ENCODE results near the gene DNAJC11. TPM values are rescaled to one million over a fixed set of nuclear protein-coding genes. Genes with fewer than 3 reads are reported as not detected.
"Not testable (repeated sequence)": the region's sequence is repeated elsewhere in the genome, so short reads cannot be mapped to it uniquely, and the experiment has no call there.

DNAJC11 gene
- total RNA-seq, 4 donors from 2014 or later: 28.2 to 45.5 (median 35.9) TPM

- intact Hi-C loops (cut with DNase I): no loop called here
- Histone ChIP-seq H3K27ac (peak overlapping the region; percentile 35 to 66 (median 37)), H3K27me3 (no peaks in the 10 kb centered on the region), H3K9me3 (no peaks in the 10 kb centered on the region), H3K4me3 (replicated peaks in 1 of 3) (no peak overlapping the region), H3K36me3 (no peaks in the 10 kb centered on the region), H3K4me1 (peaks cover 0 to 8% of the 10 kb centered on the region in 2 donors)
- DNase-seq: peak; percentile 16 to 29
- WGBS, 2 donors: 52 to 61% methylated on average over 17 to 19 of the region's 20 CpGs
- TF ChIP-seq POLR2A (IDR thresholded peaks at IDR 0.05): no peak
- TF ChIP-seq, protein P1, sequence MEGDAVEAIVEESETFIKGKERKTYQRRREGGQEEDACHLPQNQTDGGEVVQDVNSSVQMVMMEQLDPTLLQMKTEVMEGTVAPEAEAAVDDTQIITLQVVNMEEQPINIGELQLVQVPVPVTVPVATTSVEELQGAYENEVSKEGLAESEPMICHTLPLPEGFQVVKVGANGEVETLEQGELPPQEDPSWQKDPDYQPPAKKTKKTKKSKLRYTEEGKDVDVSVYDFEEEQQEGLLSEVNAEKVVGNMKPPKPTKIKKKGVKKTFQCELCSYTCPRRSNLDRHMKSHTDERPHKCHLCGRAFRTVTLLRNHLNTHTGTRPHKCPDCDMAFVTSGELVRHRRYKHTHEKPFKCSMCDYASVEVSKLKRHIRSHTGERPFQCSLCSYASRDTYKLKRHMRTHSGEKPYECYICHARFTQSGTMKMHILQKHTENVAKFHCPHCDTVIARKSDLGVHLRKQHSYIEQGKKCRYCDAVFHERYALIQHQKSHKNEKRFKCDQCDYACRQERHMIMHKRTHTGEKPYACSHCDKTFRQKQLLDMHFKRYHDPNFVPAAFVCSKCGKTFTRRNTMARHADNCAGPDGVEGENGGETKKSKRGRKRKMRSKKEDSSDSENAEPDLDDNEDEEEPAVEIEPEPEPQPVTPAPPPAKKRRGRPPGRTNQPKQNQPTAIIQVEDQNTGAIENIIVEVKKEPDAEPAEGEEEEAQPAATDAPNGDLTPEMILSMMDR (IDR thresholded peaks at IDR 0.05): no peak
Observed at GRCh38 chr1:6743189-6744101, 41.8 kb upstream of the DNAJC11 start.

GRCh38 chr1:6742676-6743188, 41.1 kb upstream of the DNAJC11 start:
- H3K27ac ChIP-seq; intact Hi-C loops (cut with DNase I); DNase-seq; H3K4me3 ChIP-seq (replicated peaks in 1 of 3); H3K36me3 ChIP-seq; H3K4me1 ChIP-seq; H3K9me3 ChIP-seq; H3K27me3 ChIP-seq: not testable (repeated sequence)
- WGBS, 2 donors: 79% methylated on average over 7 of the region's 7 CpGs

- 81 to 94% methylated on average over 30 of the region's 30 CpGs for WGBS, 2 donors
- Histone ChIP-seq H3K9me3 (no peaks in the 10 kb centered on the region), H3K36me3 (no peaks in the 10 kb centered on the region), H3K27ac (no peak overlapping the region), H3K4me3 (replicated peaks in 1 of 3) (no peak overlapping the region), H3K4me1 (peaks cover 0 to 8% of the 10 kb centered on the region in 2 donors), H3K27me3 (no peaks in the 10 kb centered on the region)
- intact Hi-C loops (cut with DNase I): no loop called here
- DNase-seq: no peak
- TF ChIP-seq, protein P1 (IDR thresholded peaks at IDR 0.05): no peak
- TF ChIP-seq POLR2A (IDR thresholded peaks at IDR 0.05): no peak
Observed at GRCh38 chr1:6738987-6739676, 37.5 kb upstream of the DNAJC11 start.

DNA sequence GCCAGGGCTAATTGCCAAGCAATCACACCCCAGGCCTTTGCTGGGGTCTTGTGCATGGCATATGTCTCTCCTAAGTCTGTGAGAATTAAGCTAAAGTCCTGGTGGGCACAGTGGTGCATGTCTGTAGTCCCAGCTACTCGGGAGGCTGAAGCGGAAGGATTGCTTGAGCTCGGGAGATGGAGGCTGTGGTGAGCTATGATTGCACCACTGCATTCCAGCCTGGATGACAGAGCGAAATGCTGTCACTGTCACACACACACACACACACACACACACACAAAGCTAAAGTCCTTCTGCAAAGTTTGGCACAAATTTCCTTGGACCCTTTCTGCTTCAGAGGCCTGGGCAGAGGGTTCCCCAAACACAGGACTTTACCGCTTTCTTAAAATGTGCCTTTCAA, 31.3 kb upstream of the DNAJC11 start:
- Histone ChIP-seq H3K4me3 (replicated peaks in 1 of 3) (no peak overlapping the region), H3K9me3 (no peaks in the 10 kb centered on the region), H3K27me3 (no peaks in the 10 kb centered on the region), H3K27ac (no peak overlapping the region), H3K36me3 (no peaks in the 10 kb centered on the region), H3K4me1 (no peaks in the 10 kb centered on the region)
- TF ChIP-seq, protein P1 (IDR thresholded peaks at IDR 0.05): no peak
- no peak for TF ChIP-seq POLR2A (IDR thresholded peaks at IDR 0.05)
- 83 to 96% methylated on average over 4 to 5 of the region's 5 CpGs for WGBS, 2 donors
- intact Hi-C loops (cut with DNase I): loop anchor here (5.0 kb wide), 1 partner anchor 154 kb away; no protein-coding TSS in a partner anchor
- DNase-seq: no peak

DNA sequence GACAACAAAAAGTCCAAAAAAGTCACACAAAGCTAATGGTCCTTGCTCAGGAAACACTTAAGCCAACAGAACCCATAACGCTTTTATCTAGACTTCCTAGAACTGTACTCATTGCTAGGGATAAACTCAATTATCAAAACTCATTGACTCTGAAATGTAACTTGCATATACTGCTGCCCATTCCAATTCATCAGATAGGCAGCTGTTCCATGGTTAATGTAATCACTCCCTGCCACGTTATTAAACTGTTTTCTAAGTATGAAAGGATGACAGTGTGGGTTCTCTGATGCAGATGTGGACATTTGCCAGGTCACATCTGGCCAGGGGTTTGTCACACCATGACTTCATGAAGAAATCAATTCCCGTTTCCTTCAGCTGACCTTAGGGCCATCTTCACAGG, 30.3 kb upstream of the DNAJC11 start:
- TF ChIP-seq, protein P1 (IDR thresholded peaks at IDR 0.05): no peak
- TF ChIP-seq POLR2A (IDR thresholded peaks at IDR 0.05): no peak
- no peak for DNase-seq
- intact Hi-C loops (cut with DNase I): loop anchor here (5.0 kb wide), 1 partner anchor 155 kb away; no protein-coding TSS in a partner anchor
- Histone ChIP-seq H3K27me3 (no peaks in the 10 kb centered on the region), H3K27ac (no peak overlapping the region), H3K9me3 (no peaks in the 10 kb centered on the region), H3K36me3 (no peaks in the 10 kb centered on the region), H3K4me3 (replicated peaks in 1 of 3) (no peak overlapping the region), H3K4me1 (no peaks in the 10 kb centered on the region)
- 73 to 78% methylated on average over 3 of the region's 3 CpGs for WGBS, 2 donors
